GM12864 (cell line): ENCODE results near the gene CNIH3.

Experiments used
- DNase-seq: peaks from one replicate; pipeline ENCODE4 v3.0.0-alpha.2; 2011; ENCODE audit warnings: low read depth
- H3K4me3 ChIP-seq: 2 replicates; pipeline ENCODE4 v1.5.1; 2011; ENCODE audit warnings: mild to moderate bottlenecking, low read depth, low read length, control low read depth
- CTCF ChIP-seq: IDR thresholded peaks from 2 replicates; pipeline ENCODE4 v1.5.1; 2011; ENCODE audit warnings: low read depth, mild to moderate bottlenecking, moderate library complexity, low read length, control low read depth, inconsistent platforms; ENCODE audit errors: missing control alignments

The CNIH3 gene

GRCh38 chr1:224763126-224763775 is 147.1 kb downstream of the CNIH3 start:
- no peak overlapping the region for H3K4me3 ChIP-seq
- TF ChIP-seq CTCF = no peak
- DNase-seq = no peak

GRCh38 chr1:224766266-224766665 is 150.1 kb downstream of the CNIH3 start:
- H3K4me3 ChIP-seq = no peak overlapping the region
- no peak for DNase-seq
- TF ChIP-seq CTCF = no peak

GRCh38 chr1:224767031-224767430 is 150.9 kb downstream of the CNIH3 start:
- TF ChIP-seq CTCF = no peak
- H3K4me3 ChIP-seq = no peak overlapping the region
- no peak for DNase-seq

- H3K4me3 ChIP-seq = no peak overlapping the region
- TF ChIP-seq CTCF = no peak
- no peak for DNase-seq
Measured at GRCh38 chr1:224767676-224768075, 151.6 kb downstream of the CNIH3 start.

GRCh38 chr1:224768971-224769370 is 152.9 kb downstream of the CNIH3 start:
- no peak for TF ChIP-seq CTCF
- DNase-seq = no peak
- H3K4me3 ChIP-seq = no peak overlapping the region

GRCh38 chr1:224769452-224770335 is 153.6 kb downstream of the CNIH3 start:
- H3K4me3 ChIP-seq = no peak overlapping the region
- TF ChIP-seq CTCF = no peak
- DNase-seq = no peak
